GM12875 (cell line): ENCODE results near the gene FAM98B.

Source experiments
- H3K4me3 ChIP-seq: one replicate; pipeline ENCODE4 v1.5.1; 2011; ENCODE audit warnings: low read depth, low read length, control low read depth
- TF ChIP-seq, protein P1 (sequence below): IDR thresholded peaks from 2 replicates; pipeline ENCODE4 v1.5.1; 2011; ENCODE audit warnings: low read depth, mild to moderate bottlenecking, control low read depth, inconsistent platforms, low read length, moderate library complexity, borderline replicate concordance; ENCODE audit not compliant: insufficient read depth

Gene FAM98B

DNA sequence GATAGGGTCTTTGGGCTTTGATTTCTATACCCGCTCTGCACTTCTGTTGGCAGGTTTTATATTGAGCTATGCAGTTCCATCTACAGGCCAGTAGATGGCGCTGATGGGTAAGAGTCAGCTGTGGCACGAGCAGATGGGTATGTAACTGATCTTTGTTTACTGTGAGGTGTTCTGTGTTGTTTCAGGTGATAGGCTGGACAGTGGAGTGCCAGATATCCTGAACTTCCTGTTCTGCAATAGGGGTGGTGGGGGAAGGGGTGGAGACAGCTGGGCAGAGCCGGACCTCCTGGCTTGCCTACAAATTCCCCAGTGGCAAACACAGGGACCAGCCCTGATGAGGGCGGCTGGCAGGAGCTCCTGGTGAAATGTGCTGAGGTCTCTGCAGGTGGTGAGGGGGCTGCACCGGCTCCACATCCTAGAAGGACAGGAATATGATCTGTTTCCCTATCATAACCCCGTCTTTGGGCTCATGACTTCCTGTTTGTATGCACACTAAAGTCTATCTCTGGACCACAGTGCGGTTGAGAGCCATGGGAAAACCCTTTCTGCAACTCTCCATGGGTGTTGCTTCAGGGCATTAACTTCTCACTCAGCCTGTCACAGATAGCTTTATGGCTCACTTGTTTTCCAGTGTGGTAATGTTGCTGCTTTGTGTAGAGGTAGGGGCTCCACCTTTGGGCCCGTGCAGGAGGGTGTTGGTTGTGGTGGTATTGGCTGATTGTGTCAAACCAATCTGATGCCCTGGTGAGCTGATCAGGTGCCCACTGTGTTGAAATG lies 13.4 kb upstream of the FAM98B start:
- H3K4me3 ChIP-seq: no peak overlapping the region
- TF ChIP-seq, protein P1, sequence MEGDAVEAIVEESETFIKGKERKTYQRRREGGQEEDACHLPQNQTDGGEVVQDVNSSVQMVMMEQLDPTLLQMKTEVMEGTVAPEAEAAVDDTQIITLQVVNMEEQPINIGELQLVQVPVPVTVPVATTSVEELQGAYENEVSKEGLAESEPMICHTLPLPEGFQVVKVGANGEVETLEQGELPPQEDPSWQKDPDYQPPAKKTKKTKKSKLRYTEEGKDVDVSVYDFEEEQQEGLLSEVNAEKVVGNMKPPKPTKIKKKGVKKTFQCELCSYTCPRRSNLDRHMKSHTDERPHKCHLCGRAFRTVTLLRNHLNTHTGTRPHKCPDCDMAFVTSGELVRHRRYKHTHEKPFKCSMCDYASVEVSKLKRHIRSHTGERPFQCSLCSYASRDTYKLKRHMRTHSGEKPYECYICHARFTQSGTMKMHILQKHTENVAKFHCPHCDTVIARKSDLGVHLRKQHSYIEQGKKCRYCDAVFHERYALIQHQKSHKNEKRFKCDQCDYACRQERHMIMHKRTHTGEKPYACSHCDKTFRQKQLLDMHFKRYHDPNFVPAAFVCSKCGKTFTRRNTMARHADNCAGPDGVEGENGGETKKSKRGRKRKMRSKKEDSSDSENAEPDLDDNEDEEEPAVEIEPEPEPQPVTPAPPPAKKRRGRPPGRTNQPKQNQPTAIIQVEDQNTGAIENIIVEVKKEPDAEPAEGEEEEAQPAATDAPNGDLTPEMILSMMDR: peak; percentile 81

DNA sequence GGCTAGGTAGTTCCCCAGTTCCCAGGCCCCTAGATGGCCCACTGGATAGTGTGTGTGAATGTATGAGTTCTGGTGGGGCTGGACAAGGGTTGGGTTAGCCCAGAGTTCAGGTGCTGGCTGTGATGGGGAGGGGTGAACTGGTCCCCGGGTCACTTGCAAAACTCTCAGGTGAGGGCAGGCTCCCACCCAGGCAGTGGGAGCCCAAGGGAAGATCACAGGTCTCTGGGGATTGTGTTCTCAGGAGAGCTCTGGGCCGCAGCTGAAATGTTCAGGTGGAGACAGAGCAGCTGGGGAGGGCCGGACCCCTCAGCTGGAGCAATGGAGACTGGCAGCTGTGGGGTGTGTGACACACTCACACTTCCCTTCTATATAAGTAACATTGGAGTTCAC lies 12.8 kb upstream of the FAM98B start:
- H3K4me3 ChIP-seq: no peak overlapping the region
- TF ChIP-seq, protein P1: no peak

DNA sequence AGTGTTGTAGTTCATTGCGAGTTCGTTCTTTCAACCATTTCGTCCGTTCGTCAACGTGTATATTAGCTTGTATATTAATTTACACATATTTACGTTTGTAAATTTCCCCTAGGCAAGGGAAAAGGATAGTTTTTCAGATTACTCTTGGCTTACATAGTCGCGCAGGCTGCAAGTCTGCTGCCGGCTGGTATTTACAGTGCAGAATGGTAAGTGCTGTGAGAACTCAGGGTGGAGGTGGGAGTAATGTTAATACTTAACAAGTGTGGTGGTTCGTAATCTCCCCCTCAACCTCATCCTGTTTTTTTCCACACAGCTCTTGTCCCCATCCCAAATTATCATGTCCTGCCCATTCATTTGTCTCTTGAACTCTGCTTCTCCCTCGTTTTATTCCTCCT lies 766 bp downstream of the FAM98B start:
- TF ChIP-seq, protein P1: no peak
- peak overlapping the region; percentile 90 for H3K4me3 ChIP-seq

DNA sequence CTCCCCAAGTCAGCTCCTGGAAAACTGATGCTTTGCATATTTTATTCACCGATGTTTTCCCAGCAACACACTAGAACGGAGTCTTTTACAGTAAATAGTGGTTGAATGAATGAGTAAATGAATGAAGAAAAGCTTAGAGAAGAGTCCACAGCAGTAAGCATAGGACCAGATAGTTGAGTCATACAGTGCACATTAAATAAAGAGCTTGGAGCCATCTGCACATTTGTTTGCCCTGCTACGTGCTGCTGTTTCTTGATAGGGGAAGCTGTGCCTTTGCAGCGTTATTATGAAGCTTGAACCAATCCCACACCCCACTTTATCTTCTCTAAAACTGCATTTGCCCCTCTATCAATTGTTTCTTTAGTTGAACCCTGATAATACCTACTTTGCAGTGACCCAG lies 1.2 kb downstream of the FAM98B start:
- peak overlapping the region; percentile 90 for H3K4me3 ChIP-seq
- TF ChIP-seq, protein P1: no peak

GRCh38 chr15:38458646-38459045 lies 4.7 kb downstream of the FAM98B start:
- no peak overlapping the region for H3K4me3 ChIP-seq
- TF ChIP-seq, protein P1: no peak

- no peak overlapping the region for H3K4me3 ChIP-seq
- TF ChIP-seq, protein P1: no peak
These were observed 5.6 kb downstream of the FAM98B start for GRCh38 chr15:38459480-38459879.

GRCh38 chr15:38460543-38460942 lies 6.6 kb downstream of the FAM98B start:
- no peak overlapping the region for H3K4me3 ChIP-seq
- TF ChIP-seq, protein P1: no peak
